HG03442 (cell line): Measurements from ENCODE around the gene FABP7.

Experiments used
- ATAC-seq: cut with Tn5 transposase; IDR thresholded peaks from one replicate; pipeline ENCODE4 v1.9.1; 2021; ENCODE audit warnings: mild to moderate bottlenecking, moderate library complexity; ENCODE audit not compliant: unreplicated experiment

FABP7 gene

GRCh38 chr6:122792766-122793165, 13.2 kb downstream of the FABP7 start:
- ATAC-seq = no peak

DNA sequence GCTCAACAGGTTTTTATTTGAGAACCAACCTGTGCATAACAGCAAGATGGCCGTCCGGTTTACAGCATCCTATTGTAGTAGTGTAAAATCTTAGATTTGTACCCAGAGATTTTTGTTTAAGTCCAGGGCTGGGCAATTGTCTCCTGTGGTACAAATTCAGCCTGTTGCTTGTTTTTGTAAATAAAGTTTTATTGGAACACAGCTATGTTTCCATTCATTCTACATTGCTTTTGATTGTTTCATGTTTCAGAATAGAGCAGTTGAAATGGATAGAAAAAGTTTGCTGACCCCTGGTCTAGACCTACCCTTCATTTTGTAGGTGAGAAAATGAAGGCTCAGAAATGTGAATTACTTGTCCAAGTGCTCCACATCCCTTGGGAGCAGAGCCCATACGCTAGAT, 18.0 kb downstream of the FABP7 start:
- ATAC-seq = no peak

DNA sequence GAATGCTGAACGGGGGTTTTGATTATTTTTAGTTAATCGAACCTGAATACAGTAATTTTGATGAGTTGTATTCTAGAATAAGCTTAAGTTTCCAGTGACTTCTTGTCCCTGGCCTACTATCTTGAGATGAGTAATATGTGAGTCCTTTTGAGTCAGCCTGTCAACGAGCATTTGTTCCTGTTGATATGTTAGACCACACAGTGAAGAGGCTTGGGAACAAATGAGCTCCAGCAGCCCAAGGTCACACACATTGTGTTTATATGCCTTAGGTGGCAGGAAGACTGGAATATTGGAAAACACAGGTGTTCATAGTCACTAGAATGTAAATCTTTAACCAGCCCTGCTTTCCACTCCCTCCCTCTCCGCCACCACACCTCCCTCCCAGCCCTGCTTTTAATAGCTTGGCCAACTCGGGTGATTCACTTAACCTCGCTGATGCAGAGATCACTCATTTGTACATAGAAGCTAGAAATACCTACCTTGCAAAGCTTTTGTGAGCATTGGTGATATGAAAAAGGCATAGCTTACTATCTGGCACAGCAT, 18.7 kb downstream of the FABP7 start:
- ATAC-seq = peak; percentile 96

DNA sequence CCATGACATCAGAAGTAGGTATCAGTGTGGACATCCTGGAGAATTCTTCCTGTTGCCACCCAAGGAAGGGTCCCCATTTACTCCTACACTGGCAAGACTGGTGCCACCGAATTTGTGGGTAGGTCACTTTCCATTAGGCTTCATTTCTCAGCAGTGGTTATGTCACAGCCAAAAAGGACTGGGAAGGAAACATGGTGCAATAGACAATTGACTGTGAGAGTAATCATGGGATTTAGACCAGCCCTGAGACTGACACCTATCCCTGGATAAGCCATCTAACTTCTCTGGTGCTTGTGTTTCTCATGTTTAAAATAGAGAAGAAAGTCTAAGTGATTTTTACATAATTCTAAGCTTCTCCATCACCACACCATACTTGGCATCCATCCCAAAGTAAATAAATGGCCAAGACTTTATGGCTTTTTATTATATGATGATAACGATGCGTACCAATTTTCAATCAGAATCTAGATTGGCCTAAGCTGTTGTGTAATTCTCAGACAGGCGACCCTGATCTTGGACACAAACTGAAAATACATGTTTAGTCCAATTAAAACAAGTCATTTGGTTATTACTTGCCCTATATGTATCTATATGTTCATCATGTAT, 19.7 kb downstream of the FABP7 start:
- no peak for ATAC-seq

DNA sequence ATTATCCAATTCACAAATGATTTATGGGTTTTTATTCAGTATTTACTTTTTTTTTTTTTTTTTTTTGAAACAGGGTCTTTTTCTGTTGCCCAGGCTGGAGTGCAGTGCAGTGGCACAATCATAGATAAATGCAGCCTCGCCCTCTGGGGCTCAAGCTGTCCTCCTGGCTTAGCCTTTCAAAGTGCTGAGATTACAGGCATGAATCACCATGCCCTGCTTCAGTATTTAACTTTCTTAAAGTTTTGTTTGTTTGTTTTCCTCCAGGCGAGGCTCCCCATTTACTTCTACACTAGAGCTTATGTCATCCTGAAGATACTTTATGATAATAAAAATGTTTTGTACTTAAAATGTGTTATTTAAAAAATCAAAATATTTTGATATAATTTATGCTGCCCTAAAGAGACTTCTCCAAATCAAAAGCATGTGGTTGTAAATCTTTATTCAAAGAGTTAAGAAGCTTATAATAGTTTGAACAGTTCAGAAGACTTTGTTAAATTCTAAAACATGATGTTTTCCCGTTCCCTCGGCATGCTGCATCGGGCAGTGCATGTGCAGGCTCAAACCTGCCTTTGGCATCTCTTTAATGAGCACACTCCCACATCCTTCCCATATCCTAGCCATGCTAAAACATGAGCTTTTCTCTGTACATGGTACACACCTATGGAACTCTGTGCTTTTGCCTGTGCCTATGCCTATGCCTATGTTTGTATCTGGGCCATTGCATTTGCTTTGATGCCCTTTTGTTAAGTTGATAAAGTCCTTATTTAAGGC, 20.6 kb downstream of the FABP7 start:
- no peak for ATAC-seq

- no peak for ATAC-seq
These were observed 21.4 kb downstream of the FABP7 start for GRCh38 chr6:122800906-122801305.

DNA sequence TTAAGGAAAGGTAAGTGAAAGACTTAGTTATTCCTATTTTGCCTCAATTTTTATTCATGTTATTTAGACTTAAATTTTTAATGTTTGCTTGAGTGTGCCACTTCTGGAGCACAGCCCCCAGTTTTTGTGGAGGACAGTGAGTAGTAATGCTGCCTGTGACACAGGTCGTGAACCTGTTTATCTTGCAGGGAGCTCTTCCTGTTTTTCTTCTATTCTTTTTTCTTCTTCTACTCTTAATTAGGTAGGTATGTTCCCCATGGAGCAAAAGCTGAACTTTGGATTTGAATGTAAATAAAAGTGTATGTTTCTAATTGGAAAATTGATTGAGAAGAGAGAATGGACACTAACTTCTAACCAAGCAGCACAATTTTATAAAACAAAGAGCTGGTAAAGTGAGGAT, 21.9 kb downstream of the FABP7 start:
- ATAC-seq = no peak

DNA sequence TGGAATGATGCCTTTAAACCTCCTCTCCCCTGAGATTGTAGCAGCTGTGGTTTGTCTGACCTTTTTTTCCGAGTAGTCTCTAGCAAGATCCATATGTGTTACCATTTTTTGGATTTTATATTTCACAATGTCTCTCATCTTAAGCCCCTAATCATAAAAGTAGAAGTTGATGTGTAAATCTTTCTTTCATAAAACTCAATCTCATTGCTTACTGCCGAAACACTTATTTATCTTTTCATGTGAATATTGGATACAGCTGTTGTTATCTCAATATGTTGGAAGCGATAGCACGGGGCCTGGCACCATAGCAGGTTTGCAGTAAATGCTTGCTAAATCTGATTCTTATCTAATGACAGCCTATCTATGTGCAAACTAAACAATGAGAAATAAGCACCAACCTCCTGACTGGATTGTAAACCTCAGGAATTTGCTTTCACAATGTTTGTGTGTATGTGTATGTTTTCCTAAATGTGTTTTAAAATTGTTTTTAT, 23.7 kb downstream of the FABP7 start:
- no peak for ATAC-seq

- ATAC-seq = no peak
These were observed 25.5 kb downstream of the FABP7 start for GRCh38 chr6:122804962-122805485.

DNA sequence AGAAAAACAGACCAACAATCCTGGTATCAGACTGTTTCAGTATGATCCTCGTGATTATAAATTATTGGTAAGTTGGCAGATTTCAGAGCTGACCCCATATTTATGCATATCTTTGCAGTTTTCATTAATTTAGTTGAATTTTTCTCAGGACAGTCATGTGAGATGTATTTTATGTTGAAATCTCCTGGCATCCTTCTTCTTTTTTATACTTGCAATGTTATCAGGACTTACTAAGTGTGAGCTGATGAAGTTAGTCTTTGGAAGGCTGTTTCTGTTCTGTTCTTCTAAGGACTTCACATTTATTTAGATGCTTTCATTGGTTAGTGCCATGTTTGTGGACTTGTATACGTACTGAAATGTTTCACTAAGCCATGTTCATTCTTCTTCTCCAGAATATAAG, 26.8 kb downstream of the FABP7 start:
- ATAC-seq = no peak

DNA sequence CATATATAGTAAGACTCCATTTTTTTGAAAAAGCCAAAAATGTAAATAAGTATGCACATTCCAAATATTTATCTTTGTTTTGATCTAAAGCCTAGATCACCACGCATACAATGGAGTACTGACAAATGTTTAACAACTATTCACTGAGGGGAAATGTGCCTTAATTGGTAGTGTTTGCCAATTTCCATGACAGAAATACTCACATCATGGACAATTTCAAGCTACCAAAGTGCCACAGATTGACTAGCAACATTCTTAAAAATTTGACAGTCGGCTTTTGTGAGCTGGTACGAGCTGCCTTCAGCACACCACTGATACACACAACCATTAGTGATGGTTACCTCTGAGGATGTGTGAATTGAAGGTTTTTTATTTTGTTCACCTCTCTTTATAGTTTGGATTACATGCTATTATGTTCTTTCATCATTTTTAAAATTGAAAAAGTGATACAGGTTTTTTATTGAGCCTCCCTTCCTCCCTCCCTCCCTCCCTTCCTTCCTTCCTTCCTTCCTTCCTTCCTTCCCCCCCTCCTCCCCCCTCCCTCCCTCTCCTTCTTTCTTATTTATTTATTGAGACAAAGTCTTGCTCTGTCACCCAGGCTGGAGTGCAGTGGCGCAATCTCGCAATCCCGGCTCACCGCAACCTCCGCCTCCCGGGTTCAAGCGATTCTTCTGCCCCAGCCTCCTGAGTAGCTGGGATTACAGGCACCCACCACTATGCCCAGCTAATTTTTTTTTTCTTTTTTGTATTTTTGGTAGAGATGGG, 28.8 kb downstream of the FABP7 start:
- ATAC-seq = no peak

GRCh38 chr6:122809001-122809400, 29.5 kb downstream of the FABP7 start:
- ATAC-seq = no peak

- ATAC-seq = no peak
These were observed 30.2 kb downstream of the FABP7 start for GRCh38 chr6:122809691-122810090.

GRCh38 chr6:122810189-122810588, 30.7 kb downstream of the FABP7 start:
- no peak for ATAC-seq

GRCh38 chr6:122817358-122817757, 37.8 kb downstream of the FABP7 start:
- ATAC-seq = no peak

DNA sequence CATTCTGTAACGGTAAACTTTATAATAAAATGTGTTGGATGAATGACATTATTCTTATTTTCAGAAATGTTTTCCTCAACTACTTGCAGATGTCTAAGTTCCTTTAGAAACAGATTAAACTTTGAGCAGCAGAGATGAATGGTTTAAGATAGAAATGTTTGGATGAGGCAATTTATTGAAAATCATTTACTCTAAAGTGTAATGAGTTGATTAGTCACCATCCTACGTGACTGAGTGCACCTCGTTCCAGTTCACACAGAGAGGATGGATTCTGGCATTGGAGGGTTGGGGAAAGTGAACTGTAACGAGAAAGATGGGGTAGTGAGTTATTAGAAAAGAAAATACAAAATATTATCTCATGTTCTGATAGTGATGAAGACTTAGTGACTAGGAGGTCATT, 38.2 kb downstream of the FABP7 start:
- ATAC-seq = no peak

GRCh38 chr6:122818866-122819265, 39.4 kb downstream of the FABP7 start:
- ATAC-seq = no peak

DNA sequence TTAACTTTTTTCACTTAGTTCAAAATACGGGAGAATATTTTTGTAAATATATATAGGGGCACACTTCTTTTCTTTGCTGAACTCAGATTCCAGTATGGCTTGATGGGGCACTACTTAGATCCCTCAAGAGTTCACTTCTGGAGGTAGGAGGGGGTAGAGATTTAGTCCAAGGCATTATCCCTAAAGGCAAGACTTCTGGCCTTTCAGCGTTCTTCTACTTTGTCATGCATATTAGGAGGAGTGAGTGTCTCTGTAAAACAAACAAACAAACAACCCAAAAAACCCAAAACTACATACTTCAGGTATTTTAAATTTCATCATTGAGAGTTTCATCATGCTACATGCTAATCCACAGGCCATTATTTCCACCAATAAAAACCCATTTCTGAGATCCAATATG, 41.6 kb downstream of the FABP7 start:
- no peak for ATAC-seq

- ATAC-seq = no peak
These were observed 45.6 kb downstream of the FABP7 start for GRCh38 chr6:122825163-122825562.

DNA sequence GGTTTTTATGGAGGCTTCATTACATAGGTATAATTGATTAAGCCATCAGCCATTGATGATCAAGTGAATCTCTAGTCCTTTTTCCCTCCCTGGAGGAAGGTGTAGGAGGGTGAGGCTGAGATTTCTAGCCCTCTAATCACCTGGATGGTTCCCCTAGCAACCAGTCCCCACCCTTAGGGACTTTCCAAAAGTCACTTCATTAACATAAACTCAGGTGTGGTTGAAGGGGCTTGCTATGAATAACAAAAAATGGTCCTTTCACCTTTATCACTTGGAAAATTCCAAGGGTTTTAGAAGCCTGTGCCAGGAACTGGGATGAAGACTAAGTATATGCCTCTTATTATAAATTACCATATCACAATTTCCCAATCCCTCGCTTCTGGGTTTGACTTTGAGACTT, 49.9 kb downstream of the FABP7 start:
- ATAC-seq = no peak

DNA sequence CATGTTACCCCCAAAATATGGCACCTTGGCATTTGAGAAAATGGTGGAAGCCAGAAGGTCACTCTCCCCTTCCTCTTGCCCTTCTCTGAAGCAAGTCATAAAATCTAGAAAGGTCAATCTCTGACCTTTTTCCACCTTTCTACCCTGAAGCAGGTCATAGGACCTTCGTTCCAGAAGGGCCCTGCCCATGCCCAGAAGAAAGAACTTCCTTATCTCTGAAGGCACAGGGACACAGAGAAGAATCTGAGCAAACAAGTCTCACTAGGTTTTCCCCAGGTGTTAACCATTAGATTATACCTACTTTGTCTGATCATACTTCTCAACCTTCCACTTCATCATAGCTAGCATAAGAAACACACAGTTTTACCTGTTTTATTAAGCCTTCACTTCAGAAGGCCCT, 52.0 kb downstream of the FABP7 start:
- ATAC-seq = no peak
